H1 (cell line): ENCODE measurements around the gene MAJIN. TPM values are rescaled to one million over a fixed set of nuclear protein-coding genes. Genes with fewer than 3 reads are reported as not detected.

Experiments
- CTCF ChIA-PET: fragments of 300-600 bp; sonication (Branson Sonifier 250); formaldehyde crosslinking; loops from one replicate; lab custom pipeline; 2021; ENCODE audit not compliant: partially characterized antibody; lab: Charles Lee
- POLR2A ChIA-PET: fragments of 300-600 bp; sonication (Branson Sonifier 250); formaldehyde crosslinking; loops from one replicate; lab custom pipeline; 2021; ENCODE audit warnings: inconsistent platforms; ENCODE audit not compliant: partially characterized antibody; lab: Charles Lee
- DNase-seq, 2 experiments: peaks; one replicate each; pipeline versions ENCODE4 v3.0.0 to v3.0.0-alpha.2; 2010 to 2022; ENCODE audit warnings: low spot score in 2 of 2, low read depth in 1 of 2, mixed read lengths in 1 of 2
- FAIRE-seq: peaks from 2 replicates; lab custom pipeline; 2011; peaks lifted over from hg19 to GRCh38; lab: Jason Lieb, UNC
- H2AFZ ChIP-seq: 2 replicates; pipeline ENCODE4 v1.8.1; 2012; ENCODE audit warnings: low read length, inconsistent platforms
- H2AK5ac ChIP-seq: 2 replicates; pipeline ENCODE4 v1.6.1; 2013; ENCODE audit warnings: low read depth, low read length
- H2BK120ac ChIP-seq: replicated peaks from 2 replicates; pipeline ENCODE3; 2013; ENCODE audit warnings: low read depth, low read length, inconsistent platforms
- H2BK12ac ChIP-seq: 2 replicates; pipeline ENCODE4 v1.6.1; 2013; ENCODE audit warnings: low read depth, low read length
- H2BK15ac ChIP-seq: 2 replicates; pipeline ENCODE4 v1.6.1; 2013; ENCODE audit warnings: low read length
- H2BK20ac ChIP-seq: 2 replicates; pipeline ENCODE4 v1.6.1; 2013; ENCODE audit warnings: low read length
- H2BK5ac ChIP-seq: 2 replicates; pipeline ENCODE4 v1.6.1; 2013; ENCODE audit warnings: low read depth, low read length
- H3K14ac ChIP-seq: 2 replicates; pipeline ENCODE4 v1.6.1; 2013; ENCODE audit warnings: inconsistent platforms; ENCODE audit not compliant: insufficient read length
- H3K18ac ChIP-seq: 2 replicates; pipeline ENCODE4 v1.6.1; 2013; ENCODE audit warnings: low read length; ENCODE audit errors: extremely low read depth
- H3K23ac ChIP-seq: 2 replicates; pipeline ENCODE4 v1.6.1; 2013; ENCODE audit warnings: inconsistent platforms; ENCODE audit not compliant: insufficient read length
- H3K23me2 ChIP-seq: 2 replicates; pipeline ENCODE4 v1.6.1; 2013; ENCODE audit warnings: low read depth, low read length
- H3K27ac ChIP-seq: 2 replicates; pipeline ENCODE4 v1.6.1; 2011; ENCODE audit warnings: low read depth, low read length, inconsistent platforms
- H3K27me3 ChIP-seq, 4 experiments: replicated peaks in 1 of 4; 1 replicate in 1 of 4; 2 replicates in 3 of 4; pipeline versions ENCODE4 v1.6.1 to v1.8.1; 2011 to 2013; ENCODE audit warnings: low read length in 3 of 4, mild to moderate bottlenecking in 3 of 4, inconsistent platforms in 2 of 4, mixed read lengths in 2 of 4, moderate library complexity in 1 of 4; ENCODE audit not compliant: control insufficient read depth in 3 of 4, insufficient read depth in 3 of 4; ENCODE audit errors: extremely low read depth in 1 of 4
- H3K36me3 ChIP-seq, 4 experiments: 2 replicates each; pipeline versions ENCODE4 v1.6.1 to v1.8.1; 2011 to 2013; ENCODE audit warnings: mild to moderate bottlenecking in 4 of 4, low read length in 3 of 4, moderate library complexity in 2 of 4, control low read depth in 1 of 4, inconsistent platforms in 1 of 4; ENCODE audit not compliant: insufficient read depth in 4 of 4, control insufficient read depth in 2 of 4
- H3K4ac ChIP-seq: replicated peaks from 2 replicates; pipeline ENCODE3; 2013; ENCODE audit warnings: low read length, low read depth, mixed read lengths, inconsistent platforms; ENCODE audit not compliant: insufficient read length
- H3K4me1 ChIP-seq, 4 experiments: replicated peaks in 1 of 4; 1 replicate in 1 of 4; 2 replicates in 3 of 4; pipeline versions ENCODE4 v1.6.1 to v1.8.1; 2011 to 2013; ENCODE audit warnings: low read length in 3 of 4, inconsistent platforms in 2 of 4, mixed read lengths in 1 of 4; ENCODE audit not compliant: insufficient read depth in 4 of 4, control insufficient read depth in 3 of 4
- H3K4me2 ChIP-seq, 2 experiments: 2 replicates each; pipeline versions ENCODE4 v1.6.1 to v1.8.1; 2011 to 2013; ENCODE audit warnings: low read depth in 2 of 2, low read length in 2 of 2, control low read depth in 1 of 2, inconsistent platforms in 1 of 2, mild to moderate bottlenecking in 1 of 2; ENCODE audit not compliant: insufficient read depth in 1 of 2
- H3K4me3 ChIP-seq, 4 experiments: fragments of 200-600, 300-600 bp in 1 of 4; sonication (generic), shearing (Covaris generic), sonication (Bioruptor Twin) in 1 of 4; 2 replicates each; pipeline versions ENCODE4 v1.5.1 to v1.8.1; 2011 to 2016; ENCODE audit warnings: low read length in 4 of 4, low read depth in 3 of 4, control low read depth in 2 of 4, inconsistent platforms in 2 of 4, mild to moderate bottlenecking in 2 of 4, mixed read lengths in 1 of 4, moderate library complexity in 1 of 4; ENCODE audit not compliant: insufficient read depth in 2 of 4; ENCODE audit errors: extremely low read depth in 1 of 4
- H3K56ac ChIP-seq: replicated peaks from 2 replicates; pipeline ENCODE3; 2013; ENCODE audit warnings: low read depth, mild to moderate bottlenecking, mixed read lengths, low read length, inconsistent platforms; ENCODE audit not compliant: insufficient read length
- H3K79me1 ChIP-seq: 2 replicates; pipeline ENCODE4 v1.6.1; 2013; ENCODE audit warnings: low read depth, low read length, control low read depth
- H3K79me2 ChIP-seq, 2 experiments: 2 replicates each; pipeline versions ENCODE4 v1.6.1 to v1.8.1; 2012 to 2013; ENCODE audit warnings: low read length in 2 of 2, mild to moderate bottlenecking in 2 of 2, inconsistent platforms in 1 of 2; ENCODE audit not compliant: insufficient read depth in 2 of 2, control insufficient read depth in 1 of 2
- H3K9ac ChIP-seq, 4 experiments: replicated peaks in 1 of 4; 1 replicate in 1 of 4; 2 replicates in 3 of 4; pipeline versions ENCODE4 v1.6.1 to v1.8.1; 2011 to 2013; ENCODE audit warnings: low read depth in 3 of 4, low read length in 3 of 4, control low read depth in 2 of 4, mild to moderate bottlenecking in 2 of 4, moderate library complexity in 2 of 4, inconsistent platforms in 1 of 4; ENCODE audit errors: extremely low read depth in 1 of 4
- H3K9me3 ChIP-seq, 2 experiments: 2 replicates each; pipeline versions ENCODE4 v1.6.1 to v1.8.1; 2012 to 2013; ENCODE audit warnings: mild to moderate bottlenecking in 2 of 2, moderate library complexity in 2 of 2, control low read depth in 1 of 2, inconsistent platforms in 1 of 2, low read depth in 1 of 2, low read length in 1 of 2, mixed read lengths in 1 of 2; ENCODE audit not compliant: insufficient read depth in 2 of 2
- H4K20me1 ChIP-seq, 2 experiments: replicated peaks in 1 of 2; 2 replicates each; pipeline versions ENCODE3 to v1.8.1; 2011 to 2013; ENCODE audit warnings: inconsistent platforms in 2 of 2, low read length in 2 of 2, mild to moderate bottlenecking in 1 of 2; ENCODE audit not compliant: insufficient read depth in 2 of 2, control insufficient read depth in 1 of 2
- H4K5ac ChIP-seq: 2 replicates; pipeline ENCODE4 v1.6.1; 2013; ENCODE audit warnings: low read length, low read depth, mixed read lengths, inconsistent platforms; ENCODE audit not compliant: insufficient read length
- H4K8ac ChIP-seq: 2 replicates; pipeline ENCODE4 v1.8.0; 2013; ENCODE audit warnings: mild to moderate bottlenecking, moderate library complexity, low read length, inconsistent platforms; ENCODE audit not compliant: insufficient read depth; ENCODE audit errors: extremely low read depth
- H4K91ac ChIP-seq: replicated peaks from 2 replicates; pipeline ENCODE3; 2013; ENCODE audit warnings: low read length, mixed read lengths, inconsistent platforms; ENCODE audit not compliant: insufficient read length
- BACH1 ChIP-seq: IDR thresholded peaks from 2 replicates; pipeline ENCODE4 v1.6.1; 2012; ENCODE audit warnings: low read length, improper control_type of control experiment
- CEBPB ChIP-seq: IDR thresholded peaks from 2 replicates; pipeline ENCODE4 v1.6.1; 2012; ENCODE audit warnings: low read depth, low read length
- CHD2 ChIP-seq: IDR thresholded peaks from 2 replicates; pipeline ENCODE4 v1.6.1; 2012; ENCODE audit warnings: low read length, improper control_type of control experiment
- EP300 ChIP-seq, 2 experiments: IDR thresholded peaks; 1 replicate in 1 of 2; 2 replicates in 1 of 2; pipeline ENCODE4 v1.6.1; 2011 to 2012; ENCODE audit warnings: low read depth in 2 of 2, low read length in 2 of 2, mild to moderate bottlenecking in 2 of 2, borderline replicate concordance in 1 of 2, inconsistent platforms in 1 of 2, moderate library complexity in 1 of 2
- GTF2F1 ChIP-seq: IDR thresholded peaks from 2 replicates; pipeline ENCODE4 v1.6.1; 2012; ENCODE audit warnings: low read depth, low read length, improper control_type of control experiment, borderline replicate concordance
- NRF1 ChIP-seq: IDR thresholded peaks from 2 replicates; pipeline ENCODE4 v1.6.1; 2011; ENCODE audit warnings: mild to moderate bottlenecking, low read depth, low read length, improper control_type of control experiment
- POU5F1 ChIP-seq: IDR thresholded peaks from 2 replicates; pipeline ENCODE4 v1.6.1; 2011; ENCODE audit warnings: low read depth, mild to moderate bottlenecking, low read length, moderate library complexity
- RAD21 ChIP-seq, 2 experiments: IDR thresholded peaks in 1 of 2; conservative IDR thresholded peaks in 1 of 2; 2 replicates each; pipeline ENCODE4 v1.6.1; 2011; ENCODE audit warnings: low read depth in 2 of 2, low read length in 2 of 2, improper control_type of control experiment in 1 of 2, inconsistent platforms in 1 of 2, mild to moderate bottlenecking in 1 of 2, moderate library complexity in 1 of 2
- SAP30 ChIP-seq: fragments of 300-600 bp; sonication (generic); IDR thresholded peaks from 2 replicates; pipeline ENCODE4 v1.7.1; 2012; ENCODE audit warnings: low read length, moderate library complexity, mild to moderate bottlenecking, inconsistent platforms; ENCODE audit not compliant: insufficient read depth, insufficient replicate concordance
- SIRT6 ChIP-seq: IDR thresholded peaks from one replicate; pipeline ENCODE4 v1.7.1; 2012; ENCODE audit warnings: low read length, inconsistent platforms
- SP1 ChIP-seq: IDR thresholded peaks from 2 replicates; pipeline ENCODE4 v1.6.1; 2011; ENCODE audit warnings: low read depth, low read length
- SP4 ChIP-seq: IDR thresholded peaks from 2 replicates; pipeline ENCODE4 v1.6.1; 2012; ENCODE audit warnings: low read length, inconsistent platforms
- TAF7 ChIP-seq: optimal IDR thresholded peaks from 2 replicates; pipeline ENCODE3; 2011; ENCODE audit warnings: low read depth, mild to moderate bottlenecking, inconsistent platforms, low read length, moderate library complexity, borderline replicate concordance
- TEAD4 ChIP-seq: IDR thresholded peaks from 2 replicates; pipeline ENCODE4 v1.6.1; 2012; ENCODE audit warnings: low read depth, low read length, inconsistent platforms, mixed read lengths
- ZNF274 ChIP-seq: IDR thresholded peaks from 2 replicates; pipeline ENCODE4 v1.7.0; 2012; ENCODE audit warnings: low read length, borderline replicate concordance; ENCODE audit errors: extremely low read depth
- WGBS, 2 experiments: shearing (Covaris generic) in 1 of 2; methylation state at CpG; one replicate each; pipeline versions ENCODE4 v1.1.6 to v1.1.7; 2013 to 2015; ENCODE audit warnings: low lambda C conversion rate in 2 of 2, mixed read lengths in 2 of 2, inconsistent platforms in 1 of 2, low coverage in 1 of 2, missing lambda C conversion rate in 1 of 2; ENCODE audit not compliant: insufficient replicate concordance in 2 of 2, insufficient coverage in 1 of 2, insufficient read length in 1 of 2; ENCODE audit errors: extremely low coverage in 1 of 2, missing lambda C conversion rate in 1 of 2; 5-methylcytosine and 5-hydroxymethylcytosine counted together
- polyA plus RNA-seq, 7 experiments: library from polyadenylated mRNA; depleted of rRNA in 3 of 7; stranded (reverse) in 5 of 7; unstranded in 2 of 7; fragments of >200 nt in 5 of 7; fragments of 200-250 nt in 2 of 7; gene quantifications; 1 replicate in 5 of 7; 2 replicates in 1 of 7; 4 replicates in 1 of 7; pipeline versions ENCODE4 v1.2.1 to v1.2.3, GENCODE V29; 2011 to 2013; ENCODE audit warnings: missing spikeins in 2 of 7, mixed read lengths in 2 of 7
- total RNA-seq: library from RNA; stranded (reverse); fragmentation: NEBNext Ultra II Directional; extraction: Animal tissue kit (Norgen Biotek cat#: 25700); gene quantifications from 2 replicates; pipeline ENCODE4 v1.2.1, GENCODE V29; 2021

Gene MAJIN
- total and polyA plus RNA-seq, 2 of the 8 experiments (the other 6 are each of a cell fraction or from before 2014, with no cell fraction given) = not detected

DNA sequence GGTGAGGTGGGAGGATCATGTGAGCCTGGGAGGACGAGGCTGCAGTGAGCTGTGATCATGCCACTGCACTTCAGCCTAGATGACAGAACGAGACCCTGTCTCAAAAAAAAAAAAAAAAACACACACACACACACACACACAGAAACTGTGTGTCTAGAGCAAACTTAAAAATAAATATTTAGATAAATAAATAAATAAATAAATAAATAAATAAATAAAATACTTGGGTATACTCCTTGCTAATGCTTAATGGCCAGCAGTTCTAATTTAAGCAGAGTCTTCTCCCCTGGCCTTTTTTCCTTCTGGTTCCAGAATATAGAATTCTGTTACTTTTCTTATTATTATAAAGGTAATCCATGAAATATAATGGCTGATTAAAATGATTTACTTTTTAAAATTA lies 37.0 kb upstream of the MAJIN start:
- H3K36me3 ChIP-seq = no peaks in the 10 kb centered on the region
- H2BK5ac ChIP-seq = no peak overlapping the region
- no peak overlapping the region for H2BK20ac ChIP-seq
- no peak overlapping the region for H4K91ac ChIP-seq
- no peak overlapping the region for H2BK12ac ChIP-seq
- no peak overlapping the region for H3K4me2 ChIP-seq
- H3K14ac ChIP-seq = no peak overlapping the region
- no peak overlapping the region for H3K23ac ChIP-seq
- no peak overlapping the region for H4K5ac ChIP-seq
- no peaks in the 10 kb centered on the region for H3K9me3 ChIP-seq
- no peak for FAIRE-seq
- ChIA-PET CTCF (interaction anchor here (0.7 to 2.0 kb wide), 3 partner anchors 12 to 75 kb away, joined by 3 to 10 read pairs (median 3); partner anchors contain the start of gene BATF2), POLR2A (interaction anchor here (0.6 to 0.7 kb wide), 2 partner anchors 37 to 51 kb away, joined by 3 read pairs; no protein-coding TSS in a partner anchor)
- no peaks in the 10 kb centered on the region for H3K27me3 ChIP-seq
- H3K56ac ChIP-seq = no peak overlapping the region
- no peaks in the 10 kb centered on the region for H3K79me2 ChIP-seq
- no peak overlapping the region for H3K27ac ChIP-seq
- WGBS, 2 experiments = 71% methylated on average over 1 of the region's 2 CpGs; no CpG with 5 or more reads in 1 of the 2 experiments
- H4K8ac ChIP-seq = no peak overlapping the region
- peaks cover 0 to 7% (median under 1%) of the 10 kb centered on the region in 4 experiments; a peak in 4 of 7 replicates for H3K4me1 ChIP-seq
- H3K4ac ChIP-seq = no peak overlapping the region
- no peak for DNase-seq
- H2BK120ac ChIP-seq = no peak overlapping the region
- H2AK5ac ChIP-seq = no peak overlapping the region
- no peaks in the 10 kb centered on the region for H4K20me1 ChIP-seq
- no peaks in the 10 kb centered on the region for H3K79me1 ChIP-seq
- H3K23me2 ChIP-seq = no peaks in the 10 kb centered on the region
- no peak overlapping the region for H3K4me3 ChIP-seq
- H2AFZ ChIP-seq = no peak overlapping the region
- no peak overlapping the region for H2BK15ac ChIP-seq
- no peak overlapping the region for H3K18ac ChIP-seq
- H3K9ac ChIP-seq = no peak overlapping the region
- no peak for TF ChIP-seq TAF7
- TF ChIP-seq SP1 = no peak
- no peak for TF ChIP-seq GTF2F1
- TF ChIP-seq TEAD4 = no peak
- no peak for TF ChIP-seq ZNF274
- TF ChIP-seq SP4 = no peak
- no peak for TF ChIP-seq CHD2
- no peak for TF ChIP-seq CEBPB
- no peak for TF ChIP-seq BACH1
- TF ChIP-seq POU5F1 = no peak
- no peak for TF ChIP-seq NRF1
- no peak for TF ChIP-seq RAD21 (IDR thresholded peaks at IDR 0.05 in 1 of 2, conservative IDR thresholded peaks at IDR 0.05 in 1 of 2; ENCODE audit: low read depth in 2 of 2, low read length in 2 of 2)
- no peak for TF ChIP-seq EP300 (IDR thresholded peaks at IDR 0.05; ENCODE audit: borderline replicate concordance in 1 of 2, low read depth in 2 of 2, low read length in 2 of 2)
- TF ChIP-seq SAP30 = no peak
- TF ChIP-seq SIRT6 = no peak
